Measurements from ENCODE around the gene STAB1. TPM values are rescaled to one million over a fixed set of nuclear protein-coding genes. Genes with fewer than 3 reads are reported as not detected.

Gene STAB1
- total and polyA plus RNA-seq, 2 of the 13 experiments (the other 11 are each of a cell fraction or from before 2014, with no cell fraction given) = 0.09 to 0.34 TPM

DNA sequence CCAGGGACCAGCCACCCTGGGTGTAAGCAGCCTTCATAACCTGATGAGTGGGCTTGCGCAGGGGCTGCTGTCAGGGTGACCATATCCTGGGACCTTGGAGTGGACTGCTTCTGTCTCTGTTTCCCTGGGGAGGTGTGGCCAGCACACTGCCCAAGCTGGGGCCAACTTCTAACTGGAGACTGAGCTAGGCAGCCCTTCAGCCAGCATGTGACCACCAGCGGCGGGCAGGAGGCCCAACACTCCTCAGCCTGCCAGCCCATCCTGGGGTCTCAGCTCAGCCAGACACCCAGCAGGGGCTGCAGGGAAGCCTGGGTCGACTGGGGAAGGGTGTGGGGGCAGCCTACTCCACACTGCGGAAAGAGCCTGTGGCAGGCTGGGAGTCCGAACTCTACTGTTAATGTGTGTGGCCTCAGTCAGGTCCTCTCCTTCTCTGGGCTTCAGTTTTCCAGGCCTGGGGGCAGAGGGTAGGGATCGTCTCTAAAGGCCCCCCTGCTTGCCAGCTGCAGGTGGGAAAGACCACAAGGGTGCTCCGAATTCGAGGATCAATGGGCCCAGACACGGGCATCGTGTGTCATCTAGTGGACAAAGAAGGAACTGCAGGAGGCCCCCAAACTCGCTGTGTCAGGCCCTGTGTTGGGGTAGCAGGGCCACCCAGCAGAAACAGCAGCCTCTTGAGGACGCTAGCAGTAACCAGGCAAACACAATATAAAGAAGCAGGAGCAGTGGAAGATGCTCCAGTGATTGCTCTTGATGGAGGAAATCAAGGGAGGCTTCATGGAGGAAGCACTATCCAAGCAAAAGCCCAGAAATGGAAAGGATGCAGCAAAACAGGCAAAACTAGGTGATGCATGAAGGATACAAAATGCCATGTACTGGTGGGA, 48.3 kb upstream of the STAB1 start (continued):
- TF ChIP-seq, protein P1, sequence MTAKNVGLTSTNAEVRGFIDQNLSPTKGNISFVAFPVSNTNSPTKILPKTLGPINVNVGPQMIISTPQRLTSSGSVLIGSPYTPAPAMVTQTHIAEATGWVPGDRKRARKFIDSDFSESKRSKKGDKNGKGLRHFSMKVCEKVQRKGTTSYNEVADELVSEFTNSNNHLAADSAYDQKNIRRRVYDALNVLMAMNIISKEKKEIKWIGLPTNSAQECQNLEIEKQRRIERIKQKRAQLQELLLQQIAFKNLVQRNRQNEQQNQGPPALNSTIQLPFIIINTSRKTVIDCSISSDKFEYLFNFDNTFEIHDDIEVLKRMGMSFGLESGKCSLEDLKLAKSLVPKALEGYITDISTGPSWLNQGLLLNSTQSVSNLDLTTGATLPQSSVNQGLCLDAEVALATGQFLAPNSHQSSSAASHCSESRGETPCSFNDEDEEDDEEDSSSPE (CRISPR knock-in tag; IDR thresholded peaks at IDR 0.05) = 0 out of 2 replicates have a peak, but pooled peaks have one; percentile 46
- TF ChIP-seq MAFF (IDR thresholded peaks at IDR 0.05; ENCODE audit: low read depth, low read length) = peak; percentile 22; the same call in 1 of the 2 replicates
- TF ChIP-seq RARG (CRISPR knock-in tag; IDR thresholded peaks at IDR 0.05; ENCODE audit: low read depth) = no peak
- TF ChIP-seq, protein P2, sequence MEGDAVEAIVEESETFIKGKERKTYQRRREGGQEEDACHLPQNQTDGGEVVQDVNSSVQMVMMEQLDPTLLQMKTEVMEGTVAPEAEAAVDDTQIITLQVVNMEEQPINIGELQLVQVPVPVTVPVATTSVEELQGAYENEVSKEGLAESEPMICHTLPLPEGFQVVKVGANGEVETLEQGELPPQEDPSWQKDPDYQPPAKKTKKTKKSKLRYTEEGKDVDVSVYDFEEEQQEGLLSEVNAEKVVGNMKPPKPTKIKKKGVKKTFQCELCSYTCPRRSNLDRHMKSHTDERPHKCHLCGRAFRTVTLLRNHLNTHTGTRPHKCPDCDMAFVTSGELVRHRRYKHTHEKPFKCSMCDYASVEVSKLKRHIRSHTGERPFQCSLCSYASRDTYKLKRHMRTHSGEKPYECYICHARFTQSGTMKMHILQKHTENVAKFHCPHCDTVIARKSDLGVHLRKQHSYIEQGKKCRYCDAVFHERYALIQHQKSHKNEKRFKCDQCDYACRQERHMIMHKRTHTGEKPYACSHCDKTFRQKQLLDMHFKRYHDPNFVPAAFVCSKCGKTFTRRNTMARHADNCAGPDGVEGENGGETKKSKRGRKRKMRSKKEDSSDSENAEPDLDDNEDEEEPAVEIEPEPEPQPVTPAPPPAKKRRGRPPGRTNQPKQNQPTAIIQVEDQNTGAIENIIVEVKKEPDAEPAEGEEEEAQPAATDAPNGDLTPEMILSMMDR (CRISPR knock-in tag; IDR thresholded peaks at IDR 0.05) = peak; percentile 97
- TF ChIP-seq NR2F2 (IDR thresholded peaks at IDR 0.05; ENCODE audit: borderline replicate concordance, low read depth) = peak; percentile 38; the same call in 1 of the 2 replicates
- TF ChIP-seq GATAD2A (CRISPR knock-in tag; IDR thresholded peaks at IDR 0.05) = peak; percentile 51; the same call in 1 of the 2 replicates
- TF ChIP-seq STAG1 (CRISPR knock-in tag; IDR thresholded peaks at IDR 0.05) = peak; percentile 97
- TF ChIP-seq, protein P3, sequence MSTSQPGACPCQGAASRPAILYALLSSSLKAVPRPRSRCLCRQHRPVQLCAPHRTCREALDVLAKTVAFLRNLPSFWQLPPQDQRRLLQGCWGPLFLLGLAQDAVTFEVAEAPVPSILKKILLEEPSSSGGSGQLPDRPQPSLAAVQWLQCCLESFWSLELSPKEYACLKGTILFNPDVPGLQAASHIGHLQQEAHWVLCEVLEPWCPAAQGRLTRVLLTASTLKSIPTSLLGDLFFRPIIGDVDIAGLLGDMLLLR (CRISPR knock-in tag; IDR thresholded peaks at IDR 0.05) = 0 out of 2 replicates have a peak, but pooled peaks have one; percentile 50
- no peak for TF ChIP-seq PPARG (CRISPR knock-in tag; conservative IDR thresholded peaks at IDR 0.05)
- TF ChIP-seq, protein P4, sequence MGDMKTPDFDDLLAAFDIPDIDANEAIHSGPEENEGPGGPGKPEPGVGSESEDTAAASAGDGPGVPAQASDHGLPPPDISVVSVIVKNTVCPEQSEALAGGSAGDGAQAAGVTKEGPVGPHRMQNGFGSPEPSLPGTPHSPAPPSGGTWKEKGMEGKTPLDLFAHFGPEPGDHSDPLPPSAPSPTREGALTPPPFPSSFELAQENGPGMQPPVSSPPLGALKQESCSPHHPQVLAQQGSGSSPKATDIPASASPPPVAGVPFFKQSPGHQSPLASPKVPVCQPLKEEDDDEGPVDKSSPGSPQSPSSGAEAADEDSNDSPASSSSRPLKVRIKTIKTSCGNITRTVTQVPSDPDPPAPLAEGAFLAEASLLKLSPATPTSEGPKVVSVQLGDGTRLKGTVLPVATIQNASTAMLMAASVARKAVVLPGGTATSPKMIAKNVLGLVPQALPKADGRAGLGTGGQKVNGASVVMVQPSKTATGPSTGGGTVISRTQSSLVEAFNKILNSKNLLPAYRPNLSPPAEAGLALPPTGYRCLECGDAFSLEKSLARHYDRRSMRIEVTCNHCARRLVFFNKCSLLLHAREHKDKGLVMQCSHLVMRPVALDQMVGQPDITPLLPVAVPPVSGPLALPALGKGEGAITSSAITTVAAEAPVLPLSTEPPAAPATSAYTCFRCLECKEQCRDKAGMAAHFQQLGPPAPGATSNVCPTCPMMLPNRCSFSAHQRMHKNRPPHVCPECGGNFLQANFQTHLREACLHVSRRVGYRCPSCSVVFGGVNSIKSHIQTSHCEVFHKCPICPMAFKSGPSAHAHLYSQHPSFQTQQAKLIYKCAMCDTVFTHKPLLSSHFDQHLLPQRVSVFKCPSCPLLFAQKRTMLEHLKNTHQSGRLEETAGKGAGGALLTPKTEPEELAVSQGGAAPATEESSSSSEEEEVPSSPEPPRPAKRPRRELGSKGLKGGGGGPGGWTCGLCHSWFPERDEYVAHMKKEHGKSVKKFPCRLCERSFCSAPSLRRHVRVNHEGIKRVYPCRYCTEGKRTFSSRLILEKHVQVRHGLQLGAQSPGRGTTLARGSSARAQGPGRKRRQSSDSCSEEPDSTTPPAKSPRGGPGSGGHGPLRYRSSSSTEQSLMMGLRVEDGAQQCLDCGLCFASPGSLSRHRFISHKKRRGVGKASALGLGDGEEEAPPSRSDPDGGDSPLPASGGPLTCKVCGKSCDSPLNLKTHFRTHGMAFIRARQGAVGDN (CRISPR knock-in tag; IDR thresholded peaks at IDR 0.05) = peak; percentile 76
- TF ChIP-seq KLF13 (CRISPR knock-in tag; IDR thresholded peaks at IDR 0.05) = peak; percentile 63; the same call in 1 of the 2 replicates
- TF ChIP-seq, protein P5, sequence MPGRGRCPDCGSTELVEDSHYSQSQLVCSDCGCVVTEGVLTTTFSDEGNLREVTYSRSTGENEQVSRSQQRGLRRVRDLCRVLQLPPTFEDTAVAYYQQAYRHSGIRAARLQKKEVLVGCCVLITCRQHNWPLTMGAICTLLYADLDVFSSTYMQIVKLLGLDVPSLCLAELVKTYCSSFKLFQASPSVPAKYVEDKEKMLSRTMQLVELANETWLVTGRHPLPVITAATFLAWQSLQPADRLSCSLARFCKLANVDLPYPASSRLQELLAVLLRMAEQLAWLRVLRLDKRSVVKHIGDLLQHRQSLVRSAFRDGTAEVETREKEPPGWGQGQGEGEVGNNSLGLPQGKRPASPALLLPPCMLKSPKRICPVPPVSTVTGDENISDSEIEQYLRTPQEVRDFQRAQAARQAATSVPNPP (CRISPR knock-in tag; IDR thresholded peaks at IDR 0.05) = no peak
- TF ChIP-seq, protein P6, sequence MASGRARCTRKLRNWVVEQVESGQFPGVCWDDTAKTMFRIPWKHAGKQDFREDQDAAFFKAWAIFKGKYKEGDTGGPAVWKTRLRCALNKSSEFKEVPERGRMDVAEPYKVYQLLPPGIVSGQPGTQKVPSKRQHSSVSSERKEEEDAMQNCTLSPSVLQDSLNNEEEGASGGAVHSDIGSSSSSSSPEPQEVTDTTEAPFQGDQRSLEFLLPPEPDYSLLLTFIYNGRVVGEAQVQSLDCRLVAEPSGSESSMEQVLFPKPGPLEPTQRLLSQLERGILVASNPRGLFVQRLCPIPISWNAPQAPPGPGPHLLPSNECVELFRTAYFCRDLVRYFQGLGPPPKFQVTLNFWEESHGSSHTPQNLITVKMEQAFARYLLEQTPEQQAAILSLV (CRISPR knock-in tag; IDR thresholded peaks at IDR 0.05; ENCODE audit: borderline replicate concordance) = no peak
- TF ChIP-seq RXRB (CRISPR knock-in tag; IDR thresholded peaks at IDR 0.05; ENCODE audit: borderline replicate concordance) = peak; percentile 27; the same call in 1 of the 2 replicates
- TF ChIP-seq ZNF530 (CRISPR knock-in tag; IDR thresholded peaks at IDR 0.05; ENCODE audit: low read depth) = no peak
- peak; percentile 61 for TF ChIP-seq YY1 (IDR thresholded peaks at IDR 0.05; ENCODE audit: insufficient read depth, insufficient replicate concordance, low read depth, low read length)
- peak; percentile 54; the same call in 1 of the 2 replicates for TF ChIP-seq SOX5 (CRISPR knock-in tag; IDR thresholded peaks at IDR 0.05; ENCODE audit: borderline replicate concordance)
- peak; percentile 54; the same call in 1 of the 2 replicates for TF ChIP-seq TARDBP (CRISPR knock-in tag; IDR thresholded peaks at IDR 0.05)

All from HepG2 (cell line).